ENCODE results near the gene HTR2A.
"Not testable (repeated sequence)": the region's sequence is repeated elsewhere in the genome, so short reads cannot be mapped to it uniquely, and the experiment has no call there.

The HTR2A gene

DNA sequence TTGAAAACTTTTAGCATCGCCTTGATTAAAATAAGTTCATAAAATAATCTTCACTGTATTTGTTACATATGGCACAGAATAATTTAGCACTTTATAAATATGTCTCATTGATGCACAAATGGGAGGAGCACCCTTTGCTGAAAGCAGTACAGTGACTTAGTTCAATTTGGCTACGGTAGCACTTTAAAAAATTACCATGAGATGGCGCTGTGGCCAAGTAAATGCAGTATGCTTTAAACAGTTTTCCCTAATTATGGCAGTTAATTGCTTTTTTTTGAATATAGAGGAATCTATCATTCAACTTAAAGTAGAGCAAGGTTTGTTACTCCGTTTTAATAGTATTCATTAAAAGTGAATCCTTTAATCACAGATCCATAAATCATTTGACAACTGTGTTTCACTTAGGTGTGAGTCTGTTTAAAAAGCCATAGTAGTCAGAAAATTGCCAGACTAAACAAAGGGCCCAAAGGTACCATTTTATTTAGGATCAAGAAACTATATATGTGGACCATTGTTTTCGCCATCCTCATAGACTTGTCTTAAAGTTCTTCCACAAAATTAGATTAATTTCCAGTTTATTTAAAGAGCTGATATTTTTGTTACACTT lies 65.2 kb downstream of the HTR2A start:
- FAIRE-seq: peak; percentile 84
- no peak for TF ChIP-seq PAX5 (IDR thresholded peaks at IDR 0.05; ENCODE audit: insufficient read depth, low read length, severe bottlenecking)
- TF ChIP-seq TAF1 (IDR thresholded peaks at IDR 0.05; ENCODE audit: low read depth, low read length): no peak
- no peak for TF ChIP-seq POLR2AphosphoS5 (IDR thresholded peaks at IDR 0.05; ENCODE audit: low read depth, low read length)
- no peak for TF ChIP-seq SPI1 (IDR thresholded peaks at IDR 0.05; ENCODE audit: low read depth, low read length)
- TF ChIP-seq POU2F2 (IDR thresholded peaks at IDR 0.05; ENCODE audit: low read depth, low read length): no peak
- no peak for TF ChIP-seq POLR2A (IDR thresholded peaks at IDR 0.05; ENCODE audit: low read depth, low read length)
- no peak for DNase-seq (ENCODE audit: insufficient read length, low spot score)

DNA sequence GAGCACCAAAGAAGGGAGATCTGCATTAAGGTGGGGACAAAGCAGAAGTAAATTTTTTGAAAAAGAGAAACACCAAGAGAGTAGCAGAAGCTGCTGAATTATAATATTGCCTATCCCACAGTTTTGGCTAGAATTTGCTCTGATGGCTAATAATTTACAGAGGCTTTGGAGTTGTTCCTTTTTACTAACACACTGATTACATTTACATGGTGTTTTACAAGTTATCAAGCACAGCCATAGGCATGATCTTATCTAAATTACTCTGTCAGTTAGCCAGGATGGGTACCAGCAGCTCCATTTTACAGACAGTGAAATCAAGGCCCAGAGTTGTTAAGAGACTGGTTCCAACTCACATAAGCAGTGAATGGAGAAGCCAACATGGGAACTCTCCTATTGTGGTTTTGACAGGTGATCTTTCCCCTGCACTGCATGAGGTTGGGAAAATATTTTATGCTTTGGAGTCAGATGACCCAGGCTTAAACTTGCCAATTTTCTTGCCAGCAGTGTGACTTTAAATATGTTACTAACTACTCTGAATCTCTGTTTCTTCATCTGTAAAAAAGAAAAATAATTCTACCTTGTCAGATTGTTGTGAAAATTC lies 66.3 kb downstream of the HTR2A start:
- FAIRE-seq (no peak), DNase-seq (ENCODE audit: insufficient read length, low spot score) (no peak)
- no peak for TF ChIP-seq POLR2A (IDR thresholded peaks at IDR 0.05; ENCODE audit: low read depth, low read length)
- TF ChIP-seq PAX5 (IDR thresholded peaks at IDR 0.05; ENCODE audit: insufficient read depth, low read length, severe bottlenecking): no peak
- no peak for TF ChIP-seq TAF1 (IDR thresholded peaks at IDR 0.05; ENCODE audit: low read depth, low read length)

DNA sequence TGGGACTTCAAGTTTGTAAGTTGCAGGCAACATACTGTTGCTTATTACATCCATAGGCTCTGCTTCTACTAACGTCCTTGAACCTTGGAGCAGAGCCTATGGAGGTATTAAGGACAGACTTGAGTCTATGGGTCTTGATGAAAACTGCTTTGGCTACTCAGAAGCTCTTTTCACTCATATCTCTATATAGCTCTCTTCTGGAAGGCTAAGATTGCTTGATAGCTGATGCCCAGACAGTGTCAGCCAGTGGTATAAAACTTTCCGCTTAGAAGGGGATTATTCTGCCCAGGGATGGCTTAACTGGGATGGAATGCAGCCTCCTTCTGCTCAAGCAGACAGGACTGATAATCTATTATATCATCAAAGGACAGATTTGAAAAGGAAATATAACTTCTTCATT lies 74.3 kb downstream of the HTR2A start:
- DNase-seq (ENCODE audit: insufficient read length, low spot score) (no peak), FAIRE-seq (no peak)
- TF ChIP-seq POLR2A (IDR thresholded peaks at IDR 0.05; ENCODE audit: low read depth, low read length) (no peak), SPI1 (IDR thresholded peaks at IDR 0.05; ENCODE audit: low read depth, low read length) (no peak), POU2F2 (IDR thresholded peaks at IDR 0.05; ENCODE audit: low read depth, low read length) (no peak)

DNA sequence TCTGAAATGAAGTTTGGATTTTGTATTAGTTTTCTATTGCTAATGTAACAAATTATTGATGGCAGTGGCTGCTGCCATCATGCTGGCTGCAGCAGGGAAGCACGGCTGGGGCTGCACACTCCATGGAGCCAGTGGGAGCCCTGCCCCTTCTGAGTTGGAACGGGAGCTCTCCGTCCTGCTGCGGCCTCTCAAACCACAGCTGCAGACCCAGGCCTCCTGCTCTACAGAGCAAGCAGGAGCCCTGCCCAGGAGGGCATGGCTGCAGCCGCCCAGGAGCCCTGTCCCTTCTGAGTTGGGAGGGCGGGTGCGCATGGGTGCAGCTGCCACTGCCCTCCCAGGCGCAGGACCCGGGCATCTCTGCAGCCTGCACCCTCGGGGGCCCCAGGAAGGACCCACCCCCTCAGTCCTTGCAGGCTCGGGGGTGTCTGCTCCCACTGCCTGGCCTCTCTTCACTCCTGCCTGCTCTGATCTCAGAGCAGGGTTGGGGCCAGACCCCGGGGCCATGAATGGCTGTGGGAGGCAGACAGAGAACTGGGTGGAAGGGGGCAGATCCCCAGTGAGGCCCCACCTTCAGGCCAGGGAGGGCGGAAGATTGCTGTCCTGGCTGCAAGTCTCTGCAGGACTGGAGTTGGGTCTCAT lies 78.9 kb downstream of the HTR2A start:
- DNase-seq (ENCODE audit: insufficient read length, low spot score) (no peak), FAIRE-seq (no peak)
- no peak for TF ChIP-seq POU2F2 (IDR thresholded peaks at IDR 0.05; ENCODE audit: low read depth, low read length)
- TF ChIP-seq SPI1 (IDR thresholded peaks at IDR 0.05; ENCODE audit: low read depth, low read length): no peak
- no peak for TF ChIP-seq PAX5 (IDR thresholded peaks at IDR 0.05; ENCODE audit: insufficient read depth, low read length, severe bottlenecking)
- no peak for TF ChIP-seq POLR2AphosphoS5 (IDR thresholded peaks at IDR 0.05; ENCODE audit: low read depth, low read length)
- no peak for TF ChIP-seq TAF1 (IDR thresholded peaks at IDR 0.05; ENCODE audit: low read depth, low read length)
- no peak for TF ChIP-seq POLR2A (IDR thresholded peaks at IDR 0.05; ENCODE audit: low read depth, low read length)

DNA sequence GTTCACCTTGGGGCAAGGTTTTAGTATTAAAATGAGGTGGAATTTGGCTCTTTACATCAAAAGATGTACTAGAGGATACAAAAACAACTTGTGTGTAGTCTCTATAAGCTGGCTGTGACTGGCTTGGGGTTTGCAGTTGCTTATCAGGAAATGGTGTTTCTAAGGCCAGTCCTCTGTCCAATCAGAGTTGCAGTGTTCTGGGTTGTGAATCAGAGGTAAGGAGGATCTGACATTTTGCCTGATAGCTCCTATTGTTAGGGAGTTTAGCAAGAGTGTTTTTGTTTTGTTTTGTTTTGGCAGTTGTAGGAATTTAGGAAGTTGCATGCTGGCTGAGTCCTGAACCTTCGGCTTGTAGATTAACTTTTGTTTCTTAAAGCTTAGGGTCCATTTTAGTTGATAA lies 79.8 kb downstream of the HTR2A start:
- DNase-seq (ENCODE audit: insufficient read length, low spot score) (no peak), FAIRE-seq (no peak)

DNA sequence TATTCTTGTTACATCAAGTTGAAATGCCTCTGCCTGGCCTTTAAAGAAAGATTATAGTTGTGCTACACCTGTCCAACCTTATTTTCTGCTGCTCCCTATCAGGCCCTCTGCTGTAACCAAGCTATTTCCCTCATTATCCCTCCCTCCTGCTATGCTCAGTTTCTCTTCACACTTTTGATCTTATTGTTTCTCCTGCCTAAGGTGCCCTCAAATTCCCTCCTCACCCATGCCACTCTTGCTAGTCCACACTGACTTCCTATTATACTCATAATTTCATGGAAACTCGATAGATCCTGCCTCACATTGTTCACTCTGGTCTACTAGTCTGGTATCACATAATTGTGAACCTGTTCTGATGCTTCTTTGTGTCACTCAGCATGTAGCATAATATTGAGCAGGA lies 80.5 kb downstream of the HTR2A start:
- DNase-seq (ENCODE audit: insufficient read length, low spot score) (no peak), FAIRE-seq (no peak)
- no peak for TF ChIP-seq PAX5 (IDR thresholded peaks at IDR 0.05; ENCODE audit: insufficient read depth, low read length, severe bottlenecking)
- no peak for TF ChIP-seq POU2F2 (IDR thresholded peaks at IDR 0.05; ENCODE audit: low read depth, low read length)
- no peak for TF ChIP-seq POLR2AphosphoS5 (IDR thresholded peaks at IDR 0.05; ENCODE audit: low read depth, low read length)
- TF ChIP-seq SPI1 (IDR thresholded peaks at IDR 0.05; ENCODE audit: low read depth, low read length): no peak
- no peak for TF ChIP-seq POLR2A (IDR thresholded peaks at IDR 0.05; ENCODE audit: low read depth, low read length)
- TF ChIP-seq TAF1 (IDR thresholded peaks at IDR 0.05; ENCODE audit: low read depth, low read length): no peak

More for the DNA sequence above, 79.8 kb downstream of the HTR2A start:
- no peak for TF ChIP-seq TAF1 (IDR thresholded peaks at IDR 0.05; ENCODE audit: low read depth, low read length)
- TF ChIP-seq SPI1 (IDR thresholded peaks at IDR 0.05; ENCODE audit: low read depth, low read length): no peak
- no peak for TF ChIP-seq POLR2A (IDR thresholded peaks at IDR 0.05; ENCODE audit: low read depth, low read length)
- no peak for TF ChIP-seq POLR2AphosphoS5 (IDR thresholded peaks at IDR 0.05; ENCODE audit: low read depth, low read length)
- no peak for TF ChIP-seq POU2F2 (IDR thresholded peaks at IDR 0.05; ENCODE audit: low read depth, low read length)
- TF ChIP-seq PAX5 (IDR thresholded peaks at IDR 0.05; ENCODE audit: insufficient read depth, low read length, severe bottlenecking): no peak

DNA sequence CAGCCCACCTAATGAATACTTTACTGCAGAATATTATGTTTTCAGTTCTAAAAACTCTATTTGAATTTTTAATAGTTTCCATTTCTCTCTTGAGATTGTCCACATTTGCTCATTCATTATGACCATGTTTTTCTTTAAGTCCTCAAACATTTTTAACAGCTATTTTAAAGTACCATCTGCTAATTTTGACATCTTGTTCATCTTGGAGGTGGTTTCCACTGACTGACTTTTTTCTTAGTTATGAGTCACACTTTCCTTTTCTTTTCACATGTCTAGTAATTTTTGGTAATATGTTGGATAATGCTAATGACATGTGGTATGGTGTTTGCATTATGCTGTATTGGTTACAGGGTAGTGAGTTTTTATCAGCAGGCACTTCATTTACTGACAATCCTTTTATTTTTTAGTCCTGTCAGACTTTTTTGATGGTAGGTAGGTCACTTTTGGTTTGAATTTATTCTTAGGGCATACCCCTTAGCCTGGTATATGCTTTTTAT lies 84.5 kb downstream of the HTR2A start:
- TF ChIP-seq SPI1 (IDR thresholded peaks at IDR 0.05; ENCODE audit: low read depth, low read length) (no peak), PAX5 (IDR thresholded peaks at IDR 0.05; ENCODE audit: insufficient read depth, low read length, severe bottlenecking) (no peak)
- FAIRE-seq: no peak
- no peak for DNase-seq (ENCODE audit: insufficient read length, low spot score)

DNA sequence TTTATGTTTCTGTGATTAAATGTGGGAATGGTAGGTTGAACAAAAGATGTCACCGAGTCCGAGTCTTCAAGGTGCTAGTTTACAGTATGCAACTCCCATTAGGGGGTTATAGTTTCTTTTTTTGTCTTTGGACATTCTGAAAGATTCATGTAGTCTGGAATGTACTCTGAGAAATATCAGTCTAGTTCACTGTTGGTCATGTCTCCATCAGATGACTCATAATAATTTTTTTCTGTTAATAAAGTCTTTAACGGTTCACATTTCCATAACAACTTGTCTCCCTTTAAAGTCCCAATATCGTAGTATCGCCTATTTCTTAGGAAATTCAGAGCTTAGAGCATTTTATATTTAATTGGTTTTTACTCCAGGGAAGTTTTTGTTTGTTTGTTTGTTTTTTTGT lies 86.4 kb downstream of the HTR2A start:
- DNase-seq (ENCODE audit: insufficient read length, low spot score): no peak
- TF ChIP-seq POU2F2 (IDR thresholded peaks at IDR 0.05; ENCODE audit: low read depth, low read length) (no peak), SPI1 (IDR thresholded peaks at IDR 0.05; ENCODE audit: low read depth, low read length) (no peak), POLR2A (IDR thresholded peaks at IDR 0.05; ENCODE audit: low read depth, low read length) (no peak), POLR2AphosphoS5 (IDR thresholded peaks at IDR 0.05; ENCODE audit: low read depth, low read length) (no peak), TAF1 (IDR thresholded peaks at IDR 0.05; ENCODE audit: low read depth, low read length) (no peak), PAX5 (IDR thresholded peaks at IDR 0.05; ENCODE audit: insufficient read depth, low read length, severe bottlenecking) (no peak)
- FAIRE-seq: no peak

DNA sequence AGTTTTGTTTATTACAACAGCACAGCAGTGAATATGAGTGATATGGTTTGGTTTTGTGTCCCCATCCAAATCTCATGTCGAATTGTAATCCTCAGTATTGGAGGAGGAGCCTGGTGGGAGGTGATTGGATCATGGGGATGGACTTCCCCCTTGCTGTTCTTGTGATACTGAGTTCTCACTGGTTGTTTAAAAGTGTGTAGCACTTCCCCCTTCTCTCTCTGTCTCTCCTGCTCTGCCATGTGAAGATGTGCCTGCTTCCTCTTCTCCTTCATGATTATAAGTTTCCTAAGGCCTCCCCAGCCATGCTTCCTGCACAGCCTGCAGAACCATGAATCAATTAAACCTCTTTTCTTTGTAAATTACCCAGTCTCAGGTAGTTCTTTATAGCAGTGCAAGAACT lies 91.9 kb downstream of the HTR2A start:
- FAIRE-seq; DNase-seq (ENCODE audit: insufficient read length, low spot score): not testable (repeated sequence)

DNA sequence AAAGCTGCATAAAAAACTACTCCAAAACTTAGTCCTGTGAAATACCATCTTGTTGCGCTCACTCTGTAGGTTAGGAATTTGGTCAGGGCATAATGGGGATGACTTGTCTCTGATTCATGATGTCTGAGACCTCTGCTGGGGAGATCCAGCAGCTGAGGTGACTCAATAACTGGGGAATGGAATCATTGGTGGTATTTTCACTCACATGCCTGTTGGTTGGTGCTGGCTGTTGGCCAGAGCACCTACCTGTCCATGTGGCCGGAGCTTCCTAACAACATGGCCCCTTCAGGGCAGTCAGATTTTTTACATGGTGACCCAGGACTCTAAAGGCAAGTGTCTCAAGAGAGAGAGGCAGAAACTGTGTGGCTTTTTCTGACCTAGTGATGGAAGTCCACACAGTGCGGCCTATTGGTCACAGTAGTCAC lies 92.5 kb downstream of the HTR2A start:
- FAIRE-seq (no peak), DNase-seq (ENCODE audit: insufficient read length, low spot score) (no peak)
- TF ChIP-seq SPI1 (IDR thresholded peaks at IDR 0.05; ENCODE audit: low read depth, low read length): no peak
- TF ChIP-seq PAX5 (IDR thresholded peaks at IDR 0.05; ENCODE audit: insufficient read depth, low read length, severe bottlenecking): no peak
- no peak for TF ChIP-seq POLR2A (IDR thresholded peaks at IDR 0.05; ENCODE audit: low read depth, low read length)
- TF ChIP-seq POU2F2 (IDR thresholded peaks at IDR 0.05; ENCODE audit: low read depth, low read length): no peak
- TF ChIP-seq TAF1 (IDR thresholded peaks at IDR 0.05; ENCODE audit: low read depth, low read length): no peak
- no peak for TF ChIP-seq POLR2AphosphoS5 (IDR thresholded peaks at IDR 0.05; ENCODE audit: low read depth, low read length)

All from GM12891 (cell line).